ENCODE data around the gene PRPF18.

Gene PRPF18

DNA sequence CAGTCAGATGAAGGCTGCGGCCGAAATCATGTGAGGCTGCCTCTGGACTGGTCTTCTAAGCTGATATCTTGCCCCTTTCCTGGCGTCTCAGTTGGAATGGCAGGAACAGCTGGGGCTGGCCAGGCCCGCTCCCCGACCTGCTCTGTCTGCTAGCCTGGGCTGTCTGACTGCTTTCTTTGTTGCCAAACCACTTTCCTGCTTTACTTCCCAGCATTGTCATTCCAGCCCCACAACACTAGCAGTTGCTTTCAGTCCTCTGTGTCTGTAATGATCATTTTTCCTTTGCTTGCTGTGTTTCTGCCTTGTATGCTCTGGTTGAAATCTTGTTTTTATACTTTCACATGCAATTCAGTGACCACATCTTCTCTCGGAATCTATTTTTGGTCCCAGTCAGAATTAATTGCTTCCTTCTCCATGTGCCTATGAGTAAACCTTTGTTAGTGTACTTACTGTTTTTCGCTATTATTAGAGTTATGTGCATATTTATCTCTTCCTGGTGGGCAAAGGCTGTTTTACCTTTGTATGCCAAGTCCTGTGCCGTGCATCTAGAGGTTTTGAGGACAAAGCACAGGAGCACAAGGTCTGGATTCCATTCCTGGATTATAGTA lies 21.6 kb downstream of the PRPF18 start:
- DNase-seq: no peak

DNA sequence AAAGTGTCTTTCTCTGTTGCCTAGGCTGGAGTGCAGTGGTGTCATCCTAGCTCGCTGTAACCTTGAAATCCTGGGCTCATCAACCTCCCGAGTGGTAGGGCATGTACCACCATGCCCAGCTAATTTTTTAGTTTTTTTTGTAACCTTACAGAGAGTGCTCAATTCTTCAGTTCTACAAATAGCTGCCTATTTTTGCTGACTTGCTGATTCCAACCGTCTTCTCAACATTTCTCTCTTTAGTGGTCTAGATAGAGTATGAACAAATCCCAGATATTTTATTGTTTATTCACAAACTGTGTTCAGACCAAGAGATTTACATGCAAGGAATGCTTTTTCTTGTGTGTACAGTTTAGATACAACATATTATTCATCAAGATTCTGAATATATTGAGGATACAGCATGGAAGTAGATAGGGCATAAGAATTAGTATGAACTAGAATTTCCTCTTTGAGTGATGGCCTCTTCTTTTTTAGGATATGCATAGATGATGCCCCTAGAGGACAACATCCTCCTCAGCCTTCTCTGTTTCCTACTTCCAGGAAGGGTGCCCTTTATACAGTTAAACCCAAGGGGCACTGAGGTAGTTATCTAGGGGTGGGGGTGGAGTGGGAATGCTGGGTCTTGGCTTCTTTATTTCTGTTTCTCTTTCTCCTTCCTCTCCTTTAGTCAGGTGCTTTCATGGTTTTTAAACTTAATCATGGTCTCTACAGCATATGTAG lies 26.0 kb downstream of the PRPF18 start:
- DNase-seq: no peak

DNA sequence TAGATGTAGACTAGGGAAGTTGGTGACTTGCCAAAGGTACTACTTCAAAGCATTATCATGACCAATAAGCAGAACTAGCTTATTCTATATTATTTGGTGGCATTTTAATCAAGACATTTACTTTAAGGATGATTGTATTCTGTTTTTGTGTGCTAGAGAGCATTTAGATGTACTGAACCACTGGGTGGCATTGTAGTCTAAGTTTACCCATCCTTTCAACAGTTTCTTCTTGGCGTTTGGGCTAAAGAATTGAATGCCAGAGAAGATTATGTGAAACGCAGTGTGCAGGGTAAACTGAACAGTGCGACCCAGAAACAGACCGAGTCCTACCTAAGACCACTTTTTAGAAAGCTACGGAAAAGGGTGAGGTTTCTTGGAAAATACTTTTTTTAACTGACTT lies 26.8 kb downstream of the PRPF18 start:
- DNase-seq: no peak

DNA sequence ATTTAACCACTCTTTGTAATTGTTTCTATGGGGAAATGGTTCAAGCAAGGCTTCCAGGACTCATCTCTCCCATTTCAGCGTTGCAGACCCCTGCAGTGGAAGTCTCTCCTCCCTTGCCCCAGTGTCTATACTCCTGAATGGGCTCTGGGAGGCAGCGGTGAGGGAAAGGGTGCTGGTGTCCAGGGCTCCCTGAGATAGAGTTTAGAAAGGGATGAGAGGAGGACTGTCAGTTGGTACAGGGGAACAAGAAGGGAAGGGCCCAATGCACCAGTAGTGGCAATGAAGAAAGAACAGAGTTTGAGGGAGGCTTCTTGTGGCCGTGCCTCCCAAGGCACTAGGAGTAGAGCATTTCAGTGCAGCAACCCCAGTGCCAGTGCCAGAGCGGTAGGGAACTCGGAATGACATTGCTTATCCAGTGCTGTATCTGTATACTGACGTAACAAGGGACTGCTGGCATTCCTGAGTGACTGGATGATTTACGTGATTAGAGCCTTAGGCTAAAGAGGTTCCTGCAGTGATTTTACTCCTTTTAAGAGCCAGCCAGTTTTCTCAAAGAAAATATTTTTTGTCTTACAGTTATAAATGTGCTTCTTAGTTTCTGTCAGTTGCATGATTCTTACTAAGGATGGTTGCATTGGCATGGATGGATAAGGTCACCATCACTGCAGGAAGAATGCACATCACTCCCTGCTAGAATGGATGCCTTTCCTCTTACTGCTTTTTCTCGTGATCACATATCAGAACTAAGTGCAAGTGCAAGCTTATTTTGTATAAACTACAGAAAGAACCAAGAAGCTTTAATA lies 28.0 kb downstream of the PRPF18 start:
- DNase-seq: no peak

DNA sequence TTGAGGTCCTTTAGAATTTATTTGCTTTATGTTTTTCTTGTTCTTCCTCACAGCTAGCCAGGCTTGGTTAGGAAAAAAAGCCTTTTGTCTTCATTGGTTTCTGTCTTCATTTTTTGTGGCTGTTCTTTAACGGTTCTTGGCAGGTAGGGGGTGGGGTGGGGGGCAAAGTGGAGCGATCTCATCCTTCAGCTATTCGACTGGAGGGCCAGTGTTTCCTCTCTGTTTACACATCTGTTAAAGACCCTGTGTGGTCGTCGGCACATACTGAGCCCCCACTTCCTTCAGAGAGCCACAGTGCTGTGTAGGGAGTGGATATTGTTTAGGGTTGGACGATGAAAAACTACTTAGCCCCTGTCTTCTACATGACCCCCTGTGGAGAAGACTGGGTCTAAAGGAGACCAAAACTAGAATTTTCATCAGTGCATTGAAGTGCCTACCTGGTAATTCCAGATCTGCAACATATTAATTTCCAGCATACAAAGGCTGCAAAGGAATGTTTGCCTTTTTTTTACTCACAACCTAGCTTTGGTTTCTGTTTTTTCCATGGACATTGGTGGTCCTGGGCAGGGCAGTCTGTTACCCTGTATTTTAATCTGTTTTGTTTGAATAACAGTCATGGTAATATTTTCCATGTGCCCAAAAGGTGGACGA lies 29.0 kb downstream of the PRPF18 start:
- DNase-seq: no peak

DNA sequence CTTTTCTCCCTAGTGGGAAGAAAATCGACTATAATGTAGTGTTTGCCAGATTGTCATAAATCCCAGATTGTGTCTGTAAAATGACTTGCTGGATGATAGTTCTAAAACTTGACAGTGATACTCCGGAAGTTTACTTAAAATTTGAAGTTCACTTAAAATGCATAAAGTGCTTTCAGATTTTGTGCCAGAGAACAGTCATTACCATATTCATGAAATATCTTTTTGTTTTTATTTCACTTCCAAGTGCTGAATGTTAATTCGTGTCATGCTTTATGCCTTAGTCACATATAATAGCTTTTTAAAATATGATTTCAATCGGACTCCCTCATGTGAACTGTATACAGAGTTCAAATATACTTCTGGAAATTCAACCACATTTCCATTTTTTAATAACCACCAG lies 30.4 kb downstream of the PRPF18 start:
- DNase-seq: no peak

DNA sequence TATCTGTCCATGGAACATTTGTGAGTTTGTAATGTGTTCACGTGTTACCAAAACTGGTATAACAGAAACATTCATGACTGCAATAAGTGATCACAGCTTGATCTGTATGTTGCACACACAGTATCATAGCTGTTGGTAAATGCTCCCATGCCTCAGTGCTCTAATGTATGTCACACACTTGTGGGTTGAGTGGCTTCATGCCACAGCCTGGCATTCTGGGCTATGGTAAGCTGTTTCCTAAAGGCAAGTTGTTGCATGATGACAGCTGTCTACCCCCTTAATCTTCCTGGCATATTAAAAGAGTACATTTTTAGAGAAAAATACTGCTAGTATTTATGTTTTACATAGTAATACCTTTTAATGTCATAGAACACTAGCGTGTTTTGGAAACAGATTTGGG lies 35.2 kb downstream of the PRPF18 start:
- no peak for DNase-seq

DNA sequence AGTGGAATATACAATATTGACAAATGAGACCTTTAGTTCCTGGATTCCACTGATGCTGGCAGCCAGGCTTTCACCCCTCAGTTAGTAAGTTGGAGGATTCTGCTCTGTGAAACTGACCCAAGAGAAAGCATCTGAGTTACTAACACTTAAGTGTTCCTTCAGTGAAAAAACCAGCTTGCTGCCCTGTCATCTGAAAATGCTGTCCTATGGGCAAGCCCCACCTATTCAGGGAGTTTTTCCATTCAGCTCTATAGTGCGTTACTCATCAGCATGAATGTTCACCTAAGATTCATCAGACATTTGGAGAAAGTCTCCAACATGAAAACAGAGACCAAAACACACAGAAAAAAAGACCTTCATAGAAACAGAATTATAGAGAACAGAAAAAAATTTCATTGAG lies 37.9 kb downstream of the PRPF18 start:
- no peak for DNase-seq

DNA sequence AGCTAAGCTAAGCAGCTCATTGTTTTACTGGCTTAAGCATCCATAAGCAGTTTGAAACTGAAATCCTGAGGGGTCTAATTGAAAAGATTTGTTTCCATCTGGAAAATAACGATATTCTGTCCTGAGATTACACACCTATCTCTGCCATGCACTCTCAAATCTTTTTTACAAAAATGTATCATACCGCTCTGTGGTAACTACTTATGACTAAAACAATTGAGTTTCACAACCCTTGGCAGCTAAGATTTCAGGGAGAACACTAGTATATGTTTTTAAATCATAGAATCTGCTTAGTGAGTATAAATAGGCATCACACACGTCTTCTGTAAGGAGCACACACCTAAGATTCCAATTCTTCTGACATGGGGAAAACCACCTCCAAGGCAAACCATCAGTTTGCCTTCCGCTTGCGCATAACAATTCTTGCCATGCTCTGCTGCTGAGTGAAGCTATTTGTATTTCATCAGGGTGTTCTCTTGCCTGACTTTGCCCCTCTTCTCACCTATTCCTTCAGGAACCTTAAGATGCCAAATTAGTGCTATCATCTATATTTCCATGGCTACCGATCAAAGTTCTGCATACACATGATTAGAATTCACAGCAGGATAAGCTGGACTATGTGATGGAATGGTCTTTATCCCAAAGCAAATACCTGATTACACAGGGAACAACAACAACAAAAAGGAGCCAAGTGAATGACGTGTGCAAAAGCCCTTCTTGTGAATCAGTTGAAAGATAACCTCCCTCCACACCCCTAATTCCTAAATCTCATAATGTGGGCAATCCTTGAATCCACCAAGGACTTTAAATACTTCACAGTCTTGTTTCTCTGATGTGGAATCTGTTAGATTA lies 40.9 kb downstream of the PRPF18 start:
- no peak for DNase-seq

DNA sequence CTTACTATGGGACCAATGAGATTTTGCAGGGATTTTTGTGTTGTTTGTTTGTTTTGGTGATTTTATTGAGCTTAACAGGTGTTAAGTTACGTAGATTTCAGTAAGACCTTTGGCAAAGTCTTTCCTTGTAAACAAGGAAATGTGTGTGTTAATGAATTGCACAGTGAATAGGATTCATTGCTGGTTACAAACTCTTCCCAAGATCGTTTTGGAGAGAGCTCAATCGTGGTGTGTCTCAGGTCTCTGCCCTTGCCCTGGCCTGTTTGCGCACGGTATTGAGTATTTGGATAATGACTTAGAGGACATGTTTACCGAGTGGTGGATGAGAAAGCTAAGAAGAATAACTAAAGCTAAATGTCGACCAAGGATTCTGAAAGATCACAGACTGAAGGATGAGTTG lies 41.9 kb downstream of the PRPF18 start:
- no peak for DNase-seq

DNA sequence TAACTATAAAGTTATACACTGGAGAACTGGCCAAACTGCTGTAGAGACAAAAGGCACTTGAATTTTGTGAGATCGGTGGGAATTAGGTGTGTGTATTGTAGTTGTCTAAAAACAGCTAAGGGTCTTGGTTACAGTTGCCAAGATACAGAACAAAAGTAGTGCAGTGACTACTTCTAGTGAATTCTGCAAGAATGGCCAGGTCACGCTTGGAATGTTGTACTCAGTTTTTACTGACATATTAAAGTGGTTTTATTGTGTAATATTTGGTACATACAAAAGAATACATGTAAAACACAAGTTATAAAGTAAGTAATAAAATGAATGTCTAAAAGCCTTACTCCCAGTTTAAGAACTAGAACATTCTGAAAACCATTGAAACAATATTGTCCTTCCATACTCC lies 42.4 kb downstream of the PRPF18 start:
- no peak for DNase-seq

DNA sequence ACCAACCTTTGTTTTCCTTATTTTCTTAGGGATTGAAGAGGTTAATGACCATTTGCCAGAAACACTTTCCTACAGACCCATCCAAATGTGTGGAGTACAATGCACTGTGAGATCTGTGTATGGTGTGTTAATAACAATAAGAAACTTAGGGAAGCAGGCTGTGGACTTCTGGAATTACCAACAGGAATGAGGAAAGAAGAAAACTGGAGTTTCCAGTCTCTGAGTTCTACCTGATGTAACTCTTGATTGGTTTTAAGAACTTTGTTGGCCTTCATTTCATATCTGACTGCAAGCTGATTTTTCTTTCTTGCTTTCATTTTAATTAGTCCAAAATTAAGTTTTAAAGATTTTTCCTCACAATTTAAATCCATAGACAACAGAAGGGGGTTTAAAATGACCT lies 43.5 kb downstream of the PRPF18 start:
- DNase-seq: no peak

DNA sequence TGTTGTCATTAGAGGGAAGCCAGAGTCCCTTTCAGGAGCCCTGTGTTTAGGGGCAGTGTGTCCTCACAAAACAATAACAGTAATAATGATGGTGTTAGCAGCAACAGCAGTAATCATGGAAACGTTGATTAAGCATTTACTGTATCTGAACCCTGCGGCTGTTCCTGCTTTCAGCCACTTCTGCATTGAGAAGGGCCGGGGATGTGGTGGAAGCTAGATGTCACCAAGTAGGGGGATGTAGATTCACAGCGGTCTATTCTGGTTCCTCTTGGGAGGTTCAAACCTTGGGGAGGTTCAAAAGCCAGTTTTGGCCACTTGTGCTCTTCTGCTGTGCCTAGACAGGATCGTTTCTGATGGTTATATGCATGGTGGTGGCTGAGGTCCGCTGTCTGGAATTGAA lies 44.8 kb downstream of the PRPF18 start:
- DNase-seq: no peak

DNA sequence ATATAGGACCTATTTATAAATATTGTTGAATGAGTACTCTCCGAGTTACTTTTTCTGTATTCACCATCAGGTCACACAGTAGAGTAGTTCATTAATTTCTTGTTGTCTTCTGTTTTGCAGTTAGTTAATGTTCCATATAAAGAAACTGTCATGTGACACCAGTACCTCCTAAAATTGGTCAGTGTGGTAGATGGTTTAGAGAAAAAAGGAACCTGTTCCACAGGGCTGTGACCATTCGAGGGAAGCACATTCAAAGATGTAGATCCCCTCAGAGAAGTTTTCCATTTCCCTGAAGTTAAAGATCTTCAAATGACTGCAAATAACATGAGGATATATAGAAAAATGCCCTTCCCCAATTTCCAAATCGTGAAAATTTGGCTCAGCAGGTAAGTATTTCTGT lies 45.7 kb downstream of the PRPF18 start:
- no peak for DNase-seq

DNA sequence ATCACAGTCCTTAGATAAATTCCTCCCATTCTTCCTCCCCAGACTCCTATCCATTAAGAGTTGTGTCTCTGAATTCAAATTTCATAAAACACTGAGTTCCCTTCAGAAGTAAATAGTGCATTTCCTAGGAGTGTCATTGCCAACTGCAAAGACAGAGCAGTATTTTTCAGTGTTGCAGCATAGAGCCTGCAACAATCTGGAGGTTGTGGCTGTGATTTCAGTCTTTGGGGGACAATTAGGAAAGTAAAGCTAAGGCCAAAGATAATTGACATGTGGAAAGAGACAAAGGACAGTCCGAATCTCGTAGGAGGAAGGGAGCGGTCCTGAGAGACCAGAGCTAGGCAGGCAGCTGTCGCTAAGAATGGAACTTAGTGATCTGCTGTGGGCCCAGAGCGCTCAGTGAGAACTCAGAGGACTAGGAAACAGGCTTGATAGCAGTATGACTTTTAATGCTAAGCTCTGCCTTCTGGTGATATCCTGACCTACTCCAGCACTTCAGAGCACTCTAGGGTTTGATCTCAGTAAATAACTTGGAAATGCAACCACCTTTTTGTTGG lies 46.2 kb downstream of the PRPF18 start:
- no peak for DNase-seq

DNA sequence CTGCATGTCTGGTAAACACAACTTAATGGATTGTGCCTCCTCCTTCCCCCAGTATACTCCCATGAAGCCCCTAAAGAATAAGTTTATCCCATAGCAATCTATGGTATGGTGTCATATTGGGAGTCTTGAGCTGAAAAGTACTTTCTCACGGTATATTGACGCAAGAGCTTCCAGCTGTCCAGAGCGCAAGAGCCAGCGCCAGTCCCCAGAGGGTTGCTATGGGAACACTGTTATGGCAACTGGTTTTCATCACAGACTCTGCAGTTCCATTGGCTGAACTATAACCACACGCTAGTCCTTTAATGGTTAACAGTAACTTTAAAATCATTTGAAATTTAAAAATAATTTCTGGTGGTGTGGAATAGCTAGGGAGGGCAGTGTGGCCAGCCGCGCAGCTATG lies 46.9 kb downstream of the PRPF18 start:
- DNase-seq: no peak

DNA sequence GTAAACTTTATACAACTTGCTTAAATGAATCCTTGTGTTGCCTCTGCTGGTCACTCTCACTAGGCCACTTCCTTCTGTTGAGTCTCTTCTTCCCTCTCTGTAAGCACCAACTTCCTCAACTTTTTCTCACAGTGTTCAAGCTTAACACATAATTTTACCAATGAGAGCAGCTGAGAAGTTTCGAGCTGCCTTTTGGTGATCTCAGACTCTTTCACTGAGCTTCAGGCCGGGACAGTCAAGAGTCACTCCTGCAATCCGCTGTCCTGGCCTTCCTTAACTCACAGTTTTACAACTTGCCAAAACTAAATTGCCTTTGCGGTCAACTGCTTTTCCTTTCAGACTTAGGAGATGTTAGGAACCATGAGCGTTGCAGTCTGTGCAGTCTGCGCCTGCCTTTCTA lies 47.4 kb downstream of the PRPF18 start:
- no peak for DNase-seq

DNA sequence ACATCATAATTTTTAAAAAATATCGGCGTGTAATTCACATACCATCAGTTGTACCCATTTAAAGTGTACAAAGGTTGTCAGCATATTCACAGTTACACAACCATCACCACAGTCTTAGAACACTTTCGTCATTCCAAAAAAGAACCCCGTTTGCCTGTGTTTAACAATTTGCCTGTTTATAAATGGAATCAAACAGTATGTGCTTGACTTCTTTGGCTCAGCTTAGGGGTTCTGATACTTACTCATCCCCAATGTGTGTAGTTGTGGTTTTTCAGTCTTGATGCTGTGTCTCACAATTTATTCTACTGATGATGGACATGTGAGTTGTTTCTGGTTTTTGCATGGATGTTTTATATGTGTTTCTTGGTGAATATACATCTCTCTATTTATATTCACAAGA lies 50.0 kb downstream of the PRPF18 start:
- no peak for DNase-seq

DNA sequence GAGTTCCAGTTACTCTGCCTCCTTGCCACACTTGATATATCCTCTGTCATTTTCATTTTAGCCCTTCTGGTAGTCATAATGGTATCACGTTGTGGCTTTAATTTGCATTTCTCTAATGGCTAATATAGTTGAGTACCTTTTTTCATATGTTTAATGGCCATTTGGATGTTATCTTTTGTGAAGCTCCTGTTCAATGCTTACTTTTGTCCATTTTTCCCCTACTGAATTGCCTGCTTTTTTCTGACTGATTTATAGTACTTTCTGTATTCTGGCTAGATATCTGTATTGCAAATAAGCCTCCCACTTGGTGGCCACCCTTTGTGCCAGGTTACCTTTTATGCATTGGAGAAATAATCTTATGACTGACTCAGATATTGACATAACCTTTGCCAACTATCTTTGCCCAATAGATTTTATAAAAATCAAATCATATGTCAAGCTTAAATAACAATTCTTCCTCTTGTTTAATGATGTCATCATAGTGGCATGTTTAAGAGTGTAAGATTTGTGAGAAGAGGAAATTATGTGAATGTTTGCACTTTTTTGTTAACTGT lies 50.6 kb downstream of the PRPF18 start:
- no peak for DNase-seq

DNA sequence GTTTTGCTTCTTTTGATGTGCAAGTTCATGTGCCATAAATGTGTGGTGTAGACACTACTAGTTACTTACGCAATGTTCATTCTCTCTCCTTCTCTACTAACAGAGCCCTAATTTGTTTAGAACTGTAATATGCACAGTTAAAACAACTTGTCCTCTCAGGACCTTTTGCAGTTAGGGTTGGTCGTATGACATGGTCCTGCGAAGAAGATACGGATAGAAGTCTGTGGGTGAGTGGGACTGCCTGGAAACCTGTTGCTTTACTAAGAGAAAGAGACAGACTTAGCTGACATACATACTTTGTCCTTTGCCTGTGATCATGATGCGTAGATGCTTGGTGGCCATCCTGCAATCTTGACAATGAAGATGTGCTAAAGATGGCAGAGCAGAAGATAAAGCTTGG lies 51.1 kb downstream of the PRPF18 start:
- no peak for DNase-seq

DNA sequence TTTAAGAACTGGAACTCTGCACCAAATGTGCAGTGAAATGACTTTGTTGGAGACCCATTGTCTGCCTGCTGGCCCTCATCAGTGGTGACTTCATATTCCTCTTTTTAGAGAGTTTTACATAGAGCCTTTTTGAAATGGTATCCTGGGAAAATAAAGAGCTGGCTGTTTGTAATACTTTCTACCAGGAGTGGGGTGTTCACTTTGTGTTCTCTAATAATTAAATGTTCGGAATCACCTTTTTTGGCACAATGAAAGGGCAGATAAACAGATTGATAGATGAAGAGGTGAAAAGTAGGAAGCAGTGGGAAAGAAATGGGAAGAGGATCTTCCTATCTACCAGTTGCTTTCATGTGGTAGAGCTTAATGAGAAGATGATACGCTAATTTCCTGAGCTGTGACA lies 55.5 kb downstream of the PRPF18 start:
- no peak for DNase-seq

DNA sequence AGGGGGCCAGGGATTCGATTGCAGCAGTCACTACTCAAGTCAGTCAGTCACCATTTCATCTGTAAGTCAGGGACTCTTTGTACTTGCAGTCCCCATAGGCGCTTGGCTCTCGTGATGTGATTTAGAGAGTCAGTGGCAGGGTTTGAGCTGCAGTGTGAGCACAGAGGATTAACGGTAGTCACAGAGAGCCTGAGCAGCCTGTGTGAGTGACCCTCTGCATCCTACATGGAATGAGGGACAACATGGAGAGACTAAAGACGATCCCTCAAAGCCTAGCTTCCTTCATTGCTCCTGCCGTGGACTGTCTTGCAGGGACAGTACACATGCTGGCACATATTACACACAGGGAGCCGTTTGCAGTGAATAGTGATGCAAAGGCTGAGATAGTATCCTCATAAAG lies 56.3 kb downstream of the PRPF18 start:
- DNase-seq: no peak
